Measurements from ENCODE around the gene RRH.
A peak's percentile ranks its signal among the peaks of the same experiment; 100 is the strongest.
"Not testable (repeated sequence)": the region's sequence is repeated elsewhere in the genome, so short reads cannot be mapped to it uniquely, and the experiment has no call there.

The RRH gene

GRCh38 chr4:109875106-109875505, 47.3 kb downstream of the RRH start:
- H3K4me2 ChIP-seq (ENCODE audit: low read length) = no peak overlapping the region
- no peaks in the 10 kb centered on the region for H3K4me1 ChIP-seq (ENCODE audit: control insufficient read depth, insufficient read depth, low read length)
- no peak overlapping the region for H3K9ac ChIP-seq (ENCODE audit: low read depth, low read length)

GRCh38 chr4:109875553-109875952, 47.8 kb downstream of the RRH start:
- H3K9ac ChIP-seq (ENCODE audit: low read depth, low read length); H3K9me3 ChIP-seq (replicated peaks; ENCODE audit: low read length); H3K4me3 ChIP-seq (ENCODE audit: low read length); H3K4me1 ChIP-seq (ENCODE audit: control insufficient read depth, insufficient read depth, low read length); H3K36me3 ChIP-seq (ENCODE audit: insufficient read depth, low read length); H3K4me2 ChIP-seq (ENCODE audit: low read length); H3K27me3 ChIP-seq (ENCODE audit: control insufficient read depth, insufficient read depth, low read length): not testable (repeated sequence)

More at GRCh38 chr4:109875106-109875505, 47.3 kb downstream of the RRH start:
- no peaks in the 10 kb centered on the region for H3K36me3 ChIP-seq (ENCODE audit: insufficient read depth, low read length)
- no peaks in the 10 kb centered on the region for H3K27me3 ChIP-seq (ENCODE audit: control insufficient read depth, insufficient read depth, low read length)
- H3K4me3 ChIP-seq (ENCODE audit: low read length) = no peak overlapping the region
- H3K9me3 ChIP-seq (replicated peaks; ENCODE audit: low read length) = no peaks in the 10 kb centered on the region

GRCh38 chr4:109876634-109877265, 49.0 kb downstream of the RRH start:
- no peak overlapping the region for H3K4me3 ChIP-seq (ENCODE audit: low read length)
- no peak overlapping the region for H3K4me2 ChIP-seq (ENCODE audit: low read length)
- no peaks in the 10 kb centered on the region for H3K9me3 ChIP-seq (replicated peaks; ENCODE audit: low read length)
- H3K9ac ChIP-seq (ENCODE audit: low read depth, low read length) = no peak overlapping the region
- no peaks in the 10 kb centered on the region for H3K4me1 ChIP-seq (ENCODE audit: control insufficient read depth, insufficient read depth, low read length)
- no peaks in the 10 kb centered on the region for H3K27me3 ChIP-seq (ENCODE audit: control insufficient read depth, insufficient read depth, low read length)
- no peaks in the 10 kb centered on the region for H3K36me3 ChIP-seq (ENCODE audit: insufficient read depth, low read length)

DNA sequence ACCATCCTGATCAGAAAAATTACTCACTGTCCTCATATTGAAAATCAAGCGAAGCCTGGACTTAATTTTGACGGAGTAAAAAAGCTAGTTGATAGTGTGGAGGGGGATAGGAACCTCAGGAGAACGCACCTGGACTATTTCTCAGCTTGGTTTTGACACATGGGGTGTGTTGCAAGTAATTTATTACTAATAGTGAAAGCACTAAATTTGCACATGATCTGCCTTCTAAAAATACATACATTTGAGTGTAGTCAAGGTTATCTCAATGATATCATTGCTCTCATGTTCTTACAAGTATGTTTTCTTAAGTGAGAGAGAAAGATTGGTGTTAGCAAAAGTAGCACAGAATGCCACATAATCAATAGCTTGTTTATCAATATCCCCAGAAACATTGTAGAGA, 49.6 kb downstream of the RRH start:
- Histone ChIP-seq H3K9me3 (replicated peaks; ENCODE audit: low read length) (no peaks in the 10 kb centered on the region), H3K27me3 (ENCODE audit: control insufficient read depth, insufficient read depth, low read length) (no peaks in the 10 kb centered on the region), H3K36me3 (ENCODE audit: insufficient read depth, low read length) (no peaks in the 10 kb centered on the region), H3K4me2 (ENCODE audit: low read length) (no peak overlapping the region), H3K4me1 (ENCODE audit: control insufficient read depth, insufficient read depth, low read length) (no peaks in the 10 kb centered on the region), H3K9ac (ENCODE audit: low read depth, low read length) (no peak overlapping the region), H3K4me3 (ENCODE audit: low read length) (no peak overlapping the region)

DNA sequence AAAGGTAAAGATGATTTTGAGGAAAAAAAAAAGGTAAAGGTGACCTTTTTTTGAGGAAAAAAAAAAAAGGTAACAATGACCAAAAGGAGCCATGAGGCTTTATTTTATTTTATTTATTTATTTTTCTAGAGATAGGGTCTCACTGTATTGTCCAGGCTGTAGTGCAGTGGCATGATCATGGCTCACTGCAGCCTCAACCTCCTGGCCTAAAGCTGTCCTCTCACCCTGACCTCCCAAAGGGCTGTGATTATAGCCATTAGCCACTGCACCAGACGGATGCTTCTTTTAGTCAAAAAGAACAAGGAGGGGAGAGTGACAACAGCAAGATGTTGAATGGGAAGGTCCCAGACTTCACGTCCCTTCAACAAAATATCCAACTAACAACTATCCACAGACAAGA, 50.6 kb downstream of the RRH start:
- H3K36me3 ChIP-seq (ENCODE audit: insufficient read depth, low read length) = no peaks in the 10 kb centered on the region
- H3K4me1 ChIP-seq (ENCODE audit: control insufficient read depth, insufficient read depth, low read length) = no peaks in the 10 kb centered on the region
- H3K4me2 ChIP-seq (ENCODE audit: low read length) = no peak overlapping the region
- no peaks in the 10 kb centered on the region for H3K27me3 ChIP-seq (ENCODE audit: control insufficient read depth, insufficient read depth, low read length)
- H3K4me3 ChIP-seq (ENCODE audit: low read length) = no peak overlapping the region
- H3K9me3 ChIP-seq (replicated peaks; ENCODE audit: low read length) = no peaks in the 10 kb centered on the region
- no peak overlapping the region for H3K9ac ChIP-seq (ENCODE audit: low read depth, low read length)

- Histone ChIP-seq H3K4me1 (ENCODE audit: control insufficient read depth, insufficient read depth, low read length) (no peaks in the 10 kb centered on the region), H3K9me3 (replicated peaks; ENCODE audit: low read length) (no peaks in the 10 kb centered on the region)
These were observed 51.3 kb downstream of the RRH start for GRCh38 chr4:109879081-109879480.

GRCh38 chr4:109879636-109880314, 52.0 kb downstream of the RRH start:
- Histone ChIP-seq H3K27me3 (ENCODE audit: control insufficient read depth, insufficient read depth, low read length) (no peaks in the 10 kb centered on the region), H3K4me1 (ENCODE audit: control insufficient read depth, insufficient read depth, low read length) (no peaks in the 10 kb centered on the region), H3K36me3 (ENCODE audit: insufficient read depth, low read length) (no peaks in the 10 kb centered on the region), H3K4me2 (ENCODE audit: low read length) (no peak overlapping the region), H3K9ac (ENCODE audit: low read depth, low read length) (no peak overlapping the region), H3K9me3 (replicated peaks; ENCODE audit: low read length) (no peaks in the 10 kb centered on the region), H3K4me3 (ENCODE audit: low read length) (no peak overlapping the region)

More at GRCh38 chr4:109879081-109879480, 51.3 kb downstream of the RRH start:
- Histone ChIP-seq H3K36me3 (ENCODE audit: insufficient read depth, low read length) (no peaks in the 10 kb centered on the region), H3K27me3 (ENCODE audit: control insufficient read depth, insufficient read depth, low read length) (no peaks in the 10 kb centered on the region), H3K9ac (ENCODE audit: low read depth, low read length) (no peak overlapping the region), H3K4me3 (ENCODE audit: low read length) (no peak overlapping the region), H3K4me2 (ENCODE audit: low read length) (peak overlapping the region; percentile 18)

- Histone ChIP-seq H3K27me3 (ENCODE audit: control insufficient read depth, insufficient read depth, low read length) (no peaks in the 10 kb centered on the region), H3K9me3 (replicated peaks; ENCODE audit: low read length) (no peaks in the 10 kb centered on the region), H3K4me2 (ENCODE audit: low read length) (no peak overlapping the region), H3K4me1 (ENCODE audit: control insufficient read depth, insufficient read depth, low read length) (no peaks in the 10 kb centered on the region), H3K36me3 (ENCODE audit: insufficient read depth, low read length) (no peaks in the 10 kb centered on the region), H3K9ac (ENCODE audit: low read depth, low read length) (no peak overlapping the region), H3K4me3 (ENCODE audit: low read length) (no peak overlapping the region)
These were observed 58.5 kb downstream of the RRH start for GRCh38 chr4:109886303-109886702.

- H3K27me3 ChIP-seq (ENCODE audit: control insufficient read depth, insufficient read depth, low read length) = no peaks in the 10 kb centered on the region
- no peak overlapping the region for H3K4me2 ChIP-seq (ENCODE audit: low read length)
- no peak overlapping the region for H3K4me3 ChIP-seq (ENCODE audit: low read length)
- no peak overlapping the region for H3K9ac ChIP-seq (ENCODE audit: low read depth, low read length)
- H3K36me3 ChIP-seq (ENCODE audit: insufficient read depth, low read length) = no peaks in the 10 kb centered on the region
- no peaks in the 10 kb centered on the region for H3K9me3 ChIP-seq (replicated peaks; ENCODE audit: low read length)
- no peaks in the 10 kb centered on the region for H3K4me1 ChIP-seq (ENCODE audit: control insufficient read depth, insufficient read depth, low read length)
These were observed 59.3 kb downstream of the RRH start for GRCh38 chr4:109887071-109887470.

- H3K4me1 ChIP-seq (ENCODE audit: control insufficient read depth, insufficient read depth, low read length) = no peaks in the 10 kb centered on the region
- no peak overlapping the region for H3K4me2 ChIP-seq (ENCODE audit: low read length)
- H3K27me3 ChIP-seq (ENCODE audit: control insufficient read depth, insufficient read depth, low read length) = no peaks in the 10 kb centered on the region
- H3K4me3 ChIP-seq (ENCODE audit: low read length) = no peak overlapping the region
- H3K9ac ChIP-seq (ENCODE audit: low read depth, low read length) = no peak overlapping the region
- H3K36me3 ChIP-seq (ENCODE audit: insufficient read depth, low read length) = no peaks in the 10 kb centered on the region
- no peaks in the 10 kb centered on the region for H3K9me3 ChIP-seq (replicated peaks; ENCODE audit: low read length)
These were observed 62.3 kb downstream of the RRH start for GRCh38 chr4:109890076-109890475.

Measured in skeletal muscle satellite cell (primary cell).